Fibroblast of villous mesenchyme (primary cell): ENCODE results near the gene LRRC3C. TPM values are rescaled to one million over a fixed set of nuclear protein-coding genes. Genes with fewer than 3 reads are reported as not detected.
"Not testable (repeated sequence)": the region's sequence is repeated elsewhere in the genome, so short reads cannot be mapped to it uniquely, and the experiment has no call there.

Experiments
- DNase-seq: peaks from one replicate; pipeline ENCODE4 v3.0.0-alpha.2; 2010; ENCODE audit warnings: low read depth
- H3K4me3 ChIP-seq: 2 replicates; pipeline ENCODE4 v1.5.1; 2011; ENCODE audit warnings: low read depth, mild to moderate bottlenecking, low read length
- CTCF ChIP-seq: IDR thresholded peaks from 2 replicates; pipeline ENCODE4 v1.5.1; 2012; ENCODE audit warnings: low read depth, mild to moderate bottlenecking, low read length; ENCODE audit not compliant: insufficient read depth
- total RNA-seq: library from RNA; depleted of rRNA; stranded (reverse); fragments of >200 nt; gene quantifications from 2 replicates; pipeline ENCODE4 v1.2.3, GENCODE V29; 2012

The LRRC3C gene
- total RNA-seq, 1 donor, result not detected

GRCh38 chr17:39939106-39939505 lies 11.6 kb downstream of the LRRC3C start:
- TF ChIP-seq CTCF, result no peak
- H3K4me3 ChIP-seq, result no peak overlapping the region
- no peak for DNase-seq

- H3K4me3 ChIP-seq, result no peak overlapping the region
- peak; percentile 90 for DNase-seq
- TF ChIP-seq CTCF, result peak; percentile 67
Observed at GRCh38 chr17:39939588-39940419, 12.3 kb downstream of the LRRC3C start.

GRCh38 chr17:39943702-39944392 lies 16.3 kb downstream of the LRRC3C start:
- no peak for TF ChIP-seq CTCF
- DNase-seq, result no peak
- no peak overlapping the region for H3K4me3 ChIP-seq

- no peak overlapping the region for H3K4me3 ChIP-seq
- DNase-seq, result no peak
- TF ChIP-seq CTCF, result no peak
Observed at GRCh38 chr17:39944393-39944711, 16.8 kb downstream of the LRRC3C start.

GRCh38 chr17:39946551-39947330 lies 19.2 kb downstream of the LRRC3C start:
- no peak for DNase-seq
- H3K4me3 ChIP-seq, result no peak overlapping the region
- TF ChIP-seq CTCF, result no peak

- DNase-seq, H3K4me3 ChIP-seq: not testable (repeated sequence)
Observed at GRCh38 chr17:39948489-39948828, 20.9 kb downstream of the LRRC3C start.

GRCh38 chr17:39949028-39949427 lies 21.5 kb downstream of the LRRC3C start:
- TF ChIP-seq CTCF, result no peak
- no peak for DNase-seq
- no peak overlapping the region for H3K4me3 ChIP-seq
